ENCODE results near the gene TMEM30A.

GRCh38 chr6:75230484-75231325 lies 53.9 kb downstream of the TMEM30A start:
- TF ChIP-seq CTCF (IDR thresholded peaks at IDR 0.05) (peak; percentile 11 to 81 (median 56)), POLR2A (IDR thresholded peaks at IDR 0.05) (no peak)
